Coronary artery (tissue), 2 donors: Measurements from ENCODE around the gene SLC26A8.
"Not testable (repeated sequence)": the region's sequence is repeated elsewhere in the genome, so short reads cannot be mapped to it uniquely, and the experiment has no call there.

Experiments
- DNase-seq: peaks from one replicate; pipeline ENCODE4 v3.0.0-alpha.2; 2017; ENCODE audit warnings: low spot score
- H3K27ac ChIP-seq, 2 donors: fragments of 200-600 bp; sonication (generic); one replicate each; pipeline ENCODE4 v1.5.1; 2016 to 2019
- H3K4me3 ChIP-seq: fragments of 200-600 bp; sonication (generic); 2 replicates; pipeline ENCODE4 v1.5.1; 2016; ENCODE audit warnings: mild to moderate bottlenecking, moderate library complexity
- CTCF ChIP-seq: fragments of 200-600 bp; sonication (generic); IDR thresholded peaks from one replicate; pipeline ENCODE4 v1.5.1; 2019; ENCODE audit warnings: antibody characterized with exemption

The SLC26A8 gene

GRCh38 chr6:35916056-35916455 is 108.4 kb downstream of the SLC26A8 start:
- no peak overlapping the region for H3K4me3 ChIP-seq
- no peak for TF ChIP-seq CTCF

GRCh38 chr6:35914536-35914935 is 109.9 kb downstream of the SLC26A8 start:
- no peak overlapping the region for H3K4me3 ChIP-seq
- no peak for TF ChIP-seq CTCF
- H3K27ac ChIP-seq = no peak overlapping the region
- DNase-seq = no peak

More at GRCh38 chr6:35916056-35916455, 108.4 kb downstream of the SLC26A8 start:
- H3K27ac ChIP-seq = no peak overlapping the region
- no peak for DNase-seq

- DNase-seq = no peak
- TF ChIP-seq CTCF = no peak
- no peak overlapping the region for H3K4me3 ChIP-seq
- no peak overlapping the region for H3K27ac ChIP-seq
These were observed 112.4 kb downstream of the SLC26A8 start for GRCh38 chr6:35911871-35912653.

- H3K4me3 ChIP-seq, H3K27ac ChIP-seq: not testable (repeated sequence)
These were observed 114.9 kb downstream of the SLC26A8 start for GRCh38 chr6:35909571-35909970.

GRCh38 chr6:35908753-35909401 is 115.6 kb downstream of the SLC26A8 start:
- not testable (repeated sequence) for H3K27ac ChIP-seq, H3K4me3 ChIP-seq, DNase-seq

More at GRCh38 chr6:35909571-35909970, 114.9 kb downstream of the SLC26A8 start:
- DNase-seq = not testable (repeated sequence)

- Histone ChIP-seq H3K4me3 (no peak overlapping the region), H3K27ac (no peak overlapping the region)
- TF ChIP-seq CTCF = no peak
These were observed 116.7 kb downstream of the SLC26A8 start for GRCh38 chr6:35907750-35908149.

GRCh38 chr6:35906499-35906846 is 118.0 kb downstream of the SLC26A8 start:
- DNase-seq = no peak
- no peak for TF ChIP-seq CTCF
- Histone ChIP-seq H3K4me3 (no peak overlapping the region), H3K27ac (no peak overlapping the region)

More at GRCh38 chr6:35907750-35908149, 116.7 kb downstream of the SLC26A8 start:
- DNase-seq = no peak
